ENCODE data around the gene HYAL2.
A peak's percentile ranks its signal among the peaks of the same experiment; 100 is the strongest.

HYAL2 gene

DNA sequence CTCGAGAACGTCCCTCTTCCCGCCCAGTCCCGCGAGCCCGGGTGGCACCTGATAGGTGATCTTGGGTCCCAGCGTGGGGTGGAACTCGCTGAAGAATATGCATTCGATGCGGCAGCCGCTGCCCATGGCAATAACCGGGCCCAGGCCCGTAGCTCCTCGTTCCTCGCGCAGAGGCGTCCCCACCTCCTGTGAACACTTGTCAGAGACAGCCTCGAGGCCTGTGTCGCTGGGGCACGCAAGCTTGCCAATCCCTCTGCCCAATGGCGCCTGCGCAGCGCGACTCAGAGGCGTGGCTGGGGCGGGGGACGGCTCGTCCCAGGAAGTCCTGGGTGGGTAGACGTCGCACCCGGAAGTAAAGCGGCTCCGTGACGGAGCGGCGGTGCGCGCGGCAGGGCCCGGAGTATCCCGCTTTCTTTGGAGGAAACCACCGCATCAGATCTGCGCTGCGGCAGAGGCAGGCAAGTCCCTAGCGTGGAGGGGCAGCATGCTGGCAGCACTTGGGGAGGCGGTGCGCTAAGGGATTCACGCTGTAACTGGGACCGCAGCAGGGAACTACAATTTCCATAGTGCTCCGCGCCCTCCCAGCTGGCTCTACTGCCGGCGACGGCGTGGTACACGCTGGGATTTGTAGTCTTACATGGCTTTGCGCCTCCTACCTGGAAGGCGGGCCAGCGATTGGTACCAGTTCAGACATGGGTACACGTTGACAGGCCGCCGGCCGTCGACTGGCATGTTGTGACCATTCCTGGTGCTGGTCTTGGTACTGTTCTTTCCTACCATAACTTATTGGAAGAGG, 28.2 kb upstream of the HYAL2 start, which contains the start of the genes CYB561D2 and NPRL2:
CYB561D2 (plus strand) TSS at position 336 of the 796 bp plus-strand sequence. CDS start 572 bp downstream, outside the sequence.
NPRL2 (minus strand) TSS at position 249 of the 796 bp plus-strand sequence; CDS start at position 126, 123 bp downstream.
- DNase-seq (ENCODE audit: low read depth in 1 of 2, low spot score in 1 of 2) = peak; percentile 98

DNA sequence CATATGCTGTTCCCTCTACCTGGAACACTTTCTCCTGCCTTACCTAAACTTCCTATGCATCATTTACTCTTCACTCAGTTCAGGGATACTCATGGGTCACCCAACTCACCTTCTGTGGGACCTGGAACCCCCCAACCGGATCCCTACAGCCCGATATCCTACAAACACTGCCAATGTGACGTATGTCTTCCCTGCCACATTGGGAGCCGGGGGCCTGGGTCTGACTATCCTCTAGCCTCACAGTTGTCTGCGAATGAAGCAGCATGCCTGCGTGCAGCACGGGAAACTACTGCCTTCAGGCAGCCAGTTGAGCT, 27.6 kb upstream of the HYAL2 start:
- DNase-seq (ENCODE audit: low read depth in 1 of 2, low spot score in 1 of 2) = no peak

DNA sequence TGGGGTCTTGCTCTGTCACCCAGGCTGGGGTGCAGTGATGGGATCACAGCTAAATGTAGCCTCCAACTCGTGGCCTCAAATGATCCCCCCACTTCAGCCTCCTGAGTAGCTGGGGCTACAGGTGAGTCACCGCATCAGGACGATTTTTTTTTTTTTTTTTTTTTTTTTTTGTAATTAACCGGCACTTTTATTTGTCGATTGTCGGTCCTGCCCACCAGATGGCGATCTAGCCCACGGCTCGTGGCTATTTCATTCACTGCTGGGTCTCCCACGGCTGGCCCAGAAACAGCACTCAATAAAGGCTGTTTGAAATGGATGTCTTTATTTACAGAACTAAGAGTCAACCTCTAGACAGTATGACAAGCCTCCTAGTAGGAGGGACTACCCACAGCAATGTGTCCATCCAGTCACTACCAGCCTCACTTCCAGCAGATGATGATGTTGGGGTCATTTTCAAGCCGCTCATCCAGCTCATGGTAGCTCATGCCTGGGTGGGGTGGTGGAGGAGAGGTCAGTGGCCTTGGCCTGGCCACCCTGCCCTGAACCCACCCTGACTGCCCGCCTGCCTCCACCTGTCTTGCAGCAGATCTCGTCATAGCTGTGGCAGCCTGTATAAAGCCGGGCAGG, 24.8 kb upstream of the HYAL2 start:
- DNase-seq (ENCODE audit: low read depth in 1 of 2, low spot score in 1 of 2) = peak; percentile 47 to 65

DNA sequence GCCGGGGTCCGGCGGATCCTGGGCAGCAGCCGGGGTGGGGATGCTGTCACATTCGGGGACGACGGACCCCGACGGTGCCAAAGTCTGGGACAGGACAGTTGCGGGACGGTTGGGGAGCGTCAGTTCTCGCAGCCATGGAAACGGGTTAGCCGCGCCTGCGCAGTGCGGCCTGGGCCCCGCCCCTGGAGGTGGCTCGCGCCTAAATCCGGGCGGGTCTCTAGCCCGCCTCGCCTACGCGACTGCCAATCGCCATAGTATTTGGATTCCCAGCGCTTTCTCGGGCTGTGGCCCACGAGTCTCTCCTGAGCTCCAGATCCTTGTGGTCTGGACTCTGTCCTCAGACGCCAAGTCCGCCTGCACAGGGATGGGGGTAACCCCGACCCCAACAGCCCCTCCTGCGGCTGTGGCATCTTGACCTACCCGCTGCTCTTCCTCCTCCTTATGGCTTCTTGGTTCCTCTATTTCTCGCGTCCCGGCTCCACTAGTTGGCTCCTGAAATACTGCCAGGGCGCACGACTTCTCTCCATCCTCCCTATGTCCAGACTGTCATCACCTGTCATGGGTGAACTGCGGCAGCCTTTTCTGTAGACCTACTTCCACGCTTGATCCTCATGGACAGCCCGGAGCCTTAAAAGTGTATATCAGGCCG, 23.2 kb upstream of the HYAL2 start, which contains the start of gene ZMYND10:
ZMYND10 (minus strand) TSS at position 147 of the 649 bp plus-strand sequence. CDS start 153 bp downstream, outside the sequence.
- peak; percentile 52 to 57 for DNase-seq (ENCODE audit: low read depth in 1 of 2, low spot score in 1 of 2)

DNA sequence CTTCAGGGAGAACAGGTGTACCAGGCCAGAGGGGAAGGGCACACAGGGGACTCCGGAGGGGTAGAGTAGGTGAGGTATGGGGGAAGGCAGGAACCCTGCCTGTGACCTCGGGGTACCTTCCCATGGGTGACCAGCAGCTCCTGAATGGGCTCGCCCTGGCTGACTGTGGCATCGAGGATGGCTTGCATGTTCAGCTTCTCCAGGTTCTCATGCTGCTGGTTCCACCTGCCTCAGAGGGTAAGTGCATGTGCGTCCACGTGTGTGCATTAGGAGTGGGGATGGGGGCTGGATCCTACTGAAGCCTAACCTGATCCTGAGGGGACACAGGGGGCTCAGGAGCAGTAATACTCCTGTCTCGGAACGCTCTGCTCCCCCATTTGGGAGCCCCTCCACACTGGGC, 22.5 kb upstream of the HYAL2 start:
- no peak for DNase-seq (ENCODE audit: low read depth in 1 of 2, low spot score in 1 of 2)

DNA sequence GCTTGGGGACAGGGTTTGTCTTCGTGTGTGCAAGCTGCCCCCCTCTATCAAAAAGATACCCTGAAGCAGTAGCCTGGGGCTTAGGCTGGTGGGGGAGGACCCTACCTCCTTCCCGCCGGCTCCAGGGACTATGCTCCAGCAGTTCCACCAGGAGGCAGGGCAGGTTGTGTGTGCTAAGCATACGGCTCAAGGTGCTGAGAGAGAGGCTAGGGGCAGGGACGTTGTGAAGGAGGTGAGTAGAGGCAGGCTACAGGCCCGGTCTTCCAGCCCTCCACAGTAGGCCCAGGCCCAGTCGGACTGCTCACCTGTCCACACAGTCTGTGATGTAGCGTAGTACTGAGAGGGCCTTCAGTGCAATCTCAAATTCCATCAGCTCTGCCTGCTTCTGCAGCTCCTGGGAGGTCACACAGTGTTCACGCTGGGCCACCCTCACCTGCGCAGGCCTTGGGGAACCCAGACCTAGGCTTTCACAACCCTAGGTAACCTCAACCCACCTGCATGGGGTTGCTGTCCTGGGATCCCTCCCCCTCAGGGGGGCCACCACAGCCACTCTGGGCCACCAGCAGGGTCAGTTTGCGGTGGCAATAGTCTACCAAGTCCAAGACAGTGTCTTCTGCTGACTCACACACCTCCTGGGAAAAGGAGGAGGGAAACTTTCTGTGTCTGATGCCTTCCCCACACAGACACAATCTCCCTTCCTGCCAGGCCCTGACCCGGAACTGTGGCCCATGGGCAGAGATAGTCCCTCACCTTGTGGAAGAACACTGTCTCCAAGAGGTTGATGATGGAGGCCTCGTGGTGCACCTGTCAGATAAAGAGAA, 20.5 kb upstream of the HYAL2 start:
- no peak for DNase-seq (ENCODE audit: low read depth in 1 of 2, low spot score in 1 of 2)

DNA sequence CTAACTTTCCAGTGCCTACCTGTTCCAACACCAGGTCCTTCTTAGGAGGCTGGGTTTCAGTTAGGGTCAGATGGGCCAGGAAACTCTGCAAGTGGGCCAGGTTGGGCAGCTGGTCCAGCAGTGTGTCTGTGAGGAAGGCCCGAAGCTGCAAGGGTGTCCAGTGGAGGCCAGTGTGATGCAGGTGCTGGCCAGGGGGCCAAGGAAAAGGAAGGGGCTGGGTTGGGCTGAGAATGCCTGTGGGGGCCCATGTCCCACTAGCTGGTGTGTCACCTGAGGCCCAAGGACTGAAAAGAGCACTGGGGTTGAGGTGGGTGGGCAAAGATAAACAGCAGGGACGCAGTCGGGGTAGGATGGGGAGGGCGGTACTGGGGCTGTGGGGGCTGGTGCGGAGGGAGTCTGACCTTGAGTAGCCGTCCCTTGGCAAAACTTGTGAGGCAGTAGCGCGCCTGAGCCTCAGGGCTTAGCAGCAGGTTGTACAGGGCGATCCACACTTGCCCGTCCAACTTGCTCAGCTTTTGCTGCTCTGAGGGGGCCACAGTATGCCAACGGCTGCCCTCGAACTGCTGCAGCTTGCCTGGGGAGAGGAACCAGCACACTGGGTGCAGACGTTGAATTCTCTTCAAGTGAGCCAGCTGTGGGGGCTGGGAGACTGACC, 19.6 kb upstream of the HYAL2 start:
- DNase-seq (ENCODE audit: low read depth in 1 of 2, low spot score in 1 of 2) = no peak

DNA sequence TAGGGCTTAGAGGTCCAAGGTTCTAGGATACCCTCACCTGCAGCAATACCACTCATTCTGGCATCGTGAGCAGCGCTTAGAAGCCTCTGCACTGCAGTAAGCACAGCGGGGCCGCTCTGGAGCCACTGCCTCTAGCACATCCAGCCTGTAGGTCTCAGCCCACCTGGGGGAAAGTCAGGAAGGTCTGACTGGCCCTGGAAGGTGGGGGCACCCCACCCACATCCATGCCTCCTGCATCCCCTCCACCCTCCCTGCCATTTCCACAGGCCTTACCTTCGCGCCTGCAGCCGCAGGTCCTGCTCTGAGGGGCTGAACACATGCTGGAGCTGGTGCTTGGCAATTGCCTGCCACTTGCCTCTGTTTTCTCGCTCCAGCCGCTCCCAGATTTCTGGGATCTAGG, 19.0 kb upstream of the HYAL2 start:
- no peak for DNase-seq (ENCODE audit: low read depth in 1 of 2, low spot score in 1 of 2)

DNA sequence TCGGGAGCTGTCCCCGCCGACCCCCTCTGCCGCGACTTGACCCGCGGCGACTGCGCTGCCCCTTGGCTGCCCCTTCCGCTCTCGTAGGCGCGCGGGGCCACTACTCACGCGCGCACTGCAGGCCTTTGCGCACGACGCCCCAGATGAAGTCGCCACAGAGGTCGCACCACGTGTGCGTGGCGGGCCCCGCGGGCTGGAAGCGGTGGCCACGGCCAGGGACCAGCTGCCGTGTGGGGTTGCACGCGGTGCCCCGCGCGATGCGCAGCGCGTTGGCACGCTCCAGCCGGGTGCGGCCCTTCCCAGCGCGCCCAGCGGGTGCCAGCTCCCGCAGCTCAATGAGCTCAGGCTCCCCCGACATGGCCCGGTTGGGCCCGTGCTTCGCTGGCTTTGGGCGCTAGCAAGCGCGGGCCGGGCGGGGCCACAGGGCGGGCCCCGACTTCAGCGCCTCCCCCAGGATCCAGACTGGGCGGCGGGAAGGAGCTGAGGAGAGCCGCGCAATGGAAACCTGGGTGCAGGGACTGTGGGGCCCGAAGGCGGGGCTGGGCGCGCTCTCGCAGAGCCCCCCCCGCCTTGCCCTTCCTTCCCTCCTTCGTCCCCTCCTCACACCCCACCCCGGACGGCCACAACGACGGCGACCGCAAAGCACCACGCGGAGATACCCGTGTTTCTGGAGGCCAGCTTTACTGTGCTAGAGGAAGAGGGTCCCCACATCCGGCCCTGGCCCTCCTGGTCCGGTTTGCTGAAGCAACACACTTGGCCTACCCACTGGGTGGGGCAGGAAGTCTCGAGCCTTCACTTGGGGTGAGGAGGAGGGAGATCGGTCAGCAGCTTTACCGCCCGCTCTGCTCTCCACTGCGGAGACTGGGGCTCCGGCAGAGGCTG, 18.1 kb upstream of the HYAL2 start, which contains the start of gene RASSF1:
RASSF1 (minus strand) TSS at position 389 of the 882 bp plus-strand sequence; CDS start at position 358, 31 bp downstream.
- peak in 1 of 2 donors; percentile 36 for DNase-seq (ENCODE audit: low read depth in 1 of 2, low spot score in 1 of 2)

DNA sequence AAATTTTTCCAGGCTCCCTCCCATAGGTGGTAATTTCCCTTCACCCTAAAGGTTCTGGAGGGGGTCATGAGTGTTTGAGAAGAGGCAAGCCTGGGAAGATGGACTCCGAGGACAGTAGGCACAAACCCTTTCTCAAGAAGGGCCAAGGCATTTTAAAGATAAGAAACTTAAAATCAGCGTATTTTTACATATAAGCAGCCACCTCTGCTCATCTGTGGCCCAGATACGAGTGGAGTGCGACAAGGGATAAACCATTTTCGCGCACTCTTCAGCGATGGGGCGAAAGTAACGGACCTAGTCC, 17.6 kb upstream of the HYAL2 start:
- DNase-seq (ENCODE audit: low read depth in 1 of 2, low spot score in 1 of 2) = no peak

DNA sequence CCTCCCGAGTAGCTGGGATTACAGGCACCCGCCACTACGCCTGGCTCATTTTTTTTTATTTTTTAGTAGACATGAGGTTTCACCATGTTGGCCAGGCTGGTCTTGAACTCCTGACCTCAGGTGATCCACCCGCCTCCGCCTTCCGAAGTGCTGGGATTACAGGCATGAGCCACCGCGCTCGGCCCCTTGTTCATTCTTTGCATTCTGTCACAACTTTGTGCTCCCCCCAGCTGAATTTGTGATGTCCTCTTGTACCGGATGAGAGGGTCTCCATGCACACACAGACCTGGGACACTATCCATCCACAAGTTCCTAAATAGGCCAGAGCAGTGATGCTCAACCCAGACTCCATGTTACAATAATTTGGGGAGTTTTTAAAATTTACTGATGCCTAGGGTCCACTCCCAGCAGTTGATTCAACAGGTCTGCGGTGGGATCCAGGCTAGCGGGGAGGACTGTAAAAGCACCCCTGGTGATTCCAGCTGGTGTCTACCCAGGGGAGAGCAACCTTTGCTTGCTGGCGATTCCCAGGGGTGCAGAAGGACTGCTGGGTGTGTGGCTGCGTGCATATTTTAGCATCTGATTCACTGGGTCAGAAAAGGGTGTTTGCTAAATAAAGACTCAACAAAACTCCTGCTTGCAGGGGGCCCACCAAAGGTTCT, 17.1 kb upstream of the HYAL2 start:
- no peak for DNase-seq (ENCODE audit: low read depth in 1 of 2, low spot score in 1 of 2)

DNA sequence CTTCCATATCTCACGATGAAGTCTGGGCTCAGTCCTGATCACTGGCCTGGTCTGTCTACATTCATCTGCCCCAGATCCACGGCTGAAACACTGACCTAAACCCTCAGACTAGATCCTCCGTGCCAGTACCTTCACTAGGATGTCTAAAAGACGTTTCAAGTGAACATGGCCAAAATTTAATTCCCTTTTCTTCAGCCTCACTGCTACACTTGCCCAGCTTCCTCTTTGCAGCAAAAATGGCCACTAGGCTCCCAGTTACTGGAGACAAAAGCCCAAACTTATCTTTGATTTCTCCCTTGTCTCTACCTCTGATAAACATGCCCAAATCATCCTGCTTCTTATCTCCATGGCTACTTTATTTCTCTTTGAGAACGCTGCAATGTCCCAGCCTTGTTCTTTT, 16.4 kb upstream of the HYAL2 start:
- no peak for DNase-seq (ENCODE audit: low read depth in 1 of 2, low spot score in 1 of 2)

DNA sequence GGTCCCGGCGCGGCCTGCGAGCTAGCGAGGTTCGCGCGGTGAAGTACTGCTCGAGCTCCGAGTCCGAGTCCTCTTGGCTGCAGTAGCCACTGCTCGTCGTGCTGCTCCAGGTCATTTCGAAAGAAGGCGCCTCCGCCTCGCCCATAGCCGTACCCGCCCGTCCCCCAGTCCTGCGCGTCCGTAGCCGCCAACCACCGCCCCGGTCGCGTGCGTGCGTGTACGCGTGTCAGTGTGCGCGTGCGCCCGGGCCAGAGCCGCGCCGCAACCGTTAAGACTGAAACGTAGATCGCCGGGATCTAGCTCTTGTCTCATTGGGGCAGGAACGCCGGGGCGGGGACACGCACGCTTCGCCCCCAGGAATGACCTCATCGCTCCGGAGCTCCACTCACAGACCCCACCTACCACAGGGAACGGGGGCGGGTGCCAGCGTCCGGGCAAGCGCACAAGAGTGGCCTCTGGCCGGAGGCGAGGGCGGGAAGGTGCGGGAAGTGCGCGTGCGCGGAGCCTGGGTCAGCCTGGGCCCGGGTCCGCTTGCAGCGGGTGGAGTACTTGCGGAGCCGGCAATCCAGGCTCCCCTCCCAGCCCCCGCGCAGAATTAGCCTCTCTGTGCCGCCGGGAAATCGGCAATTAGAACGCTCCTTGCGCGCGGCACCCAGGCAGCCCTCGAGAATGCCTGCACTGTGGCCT, 14.8 kb upstream of the HYAL2 start:
- DNase-seq (ENCODE audit: low read depth in 1 of 2, low spot score in 1 of 2) = peak; percentile 88 to 94

DNA sequence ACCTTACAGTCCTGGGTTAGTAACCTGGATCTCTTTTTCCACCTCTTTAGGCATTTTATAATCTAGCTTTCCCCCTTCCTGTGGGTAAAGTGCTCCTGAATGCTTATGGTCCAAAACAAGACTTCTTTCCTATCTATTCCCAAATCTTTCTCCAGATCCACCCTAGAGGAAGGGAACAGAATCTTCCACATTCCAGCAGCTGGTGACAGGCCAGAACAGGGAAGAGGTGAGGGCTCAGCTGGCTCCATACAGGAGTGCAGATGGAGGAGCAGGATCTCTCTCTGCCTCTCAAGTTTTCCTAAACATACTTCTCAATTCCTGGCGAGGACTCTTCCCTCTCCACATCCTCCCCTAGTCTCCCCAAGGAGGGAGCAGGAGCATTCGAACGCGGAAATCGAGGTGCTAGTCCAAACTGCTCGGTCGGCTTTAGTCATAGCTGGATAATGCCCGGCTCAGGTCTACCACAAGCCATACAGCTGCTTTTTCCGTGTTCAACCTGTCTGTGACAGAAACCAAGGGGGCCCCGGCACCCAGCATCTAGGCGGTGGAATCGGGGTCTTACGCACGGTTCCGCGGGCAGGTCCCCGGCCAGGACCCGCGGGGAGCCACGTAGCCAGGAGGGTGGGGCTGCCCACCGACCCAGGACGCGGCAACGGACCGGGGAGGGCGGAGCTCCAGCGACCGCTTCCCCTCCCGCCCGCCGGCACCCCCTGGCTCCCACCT, 14.1 kb upstream of the HYAL2 start:
- peak in 1 of 2 donors; percentile 40 for DNase-seq (ENCODE audit: low read depth in 1 of 2, low spot score in 1 of 2)

DNA sequence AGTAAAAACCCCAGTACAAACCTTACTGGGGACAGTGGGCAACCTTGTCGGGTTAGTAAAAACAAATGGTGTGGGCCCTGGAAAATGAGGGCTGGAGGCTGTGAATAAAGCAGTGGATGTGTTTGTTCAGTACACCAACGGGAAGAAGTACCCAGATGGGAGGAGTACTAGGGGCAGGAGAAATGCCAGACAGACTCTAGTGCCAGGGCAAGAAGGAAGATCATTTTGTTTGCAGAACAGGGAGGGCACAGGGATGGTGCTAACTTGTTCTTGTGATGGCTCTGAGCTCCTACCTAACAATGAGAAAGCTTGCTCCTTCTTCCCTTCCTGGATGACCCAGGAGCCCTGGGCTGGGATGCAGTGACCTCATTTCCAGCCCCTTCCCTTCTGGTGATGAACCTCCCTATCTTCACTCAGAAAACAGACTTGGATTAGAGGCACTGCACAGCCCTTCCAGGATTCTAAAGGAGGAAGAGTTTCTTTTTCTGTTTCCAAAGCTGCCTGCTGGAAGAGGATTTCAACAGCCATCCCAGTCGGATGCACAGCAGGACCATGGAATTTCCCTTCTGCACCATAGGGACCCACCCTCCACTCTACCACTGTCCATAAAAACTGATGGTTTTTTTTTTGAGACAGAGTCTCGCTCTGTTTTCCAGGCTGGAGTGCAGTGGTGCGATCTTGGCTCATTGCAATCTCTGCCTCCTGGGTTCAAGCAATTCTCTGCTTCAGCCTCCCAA, 12.0 kb upstream of the HYAL2 start:
- no peak for DNase-seq (ENCODE audit: low read depth in 1 of 2, low spot score in 1 of 2)

DNA sequence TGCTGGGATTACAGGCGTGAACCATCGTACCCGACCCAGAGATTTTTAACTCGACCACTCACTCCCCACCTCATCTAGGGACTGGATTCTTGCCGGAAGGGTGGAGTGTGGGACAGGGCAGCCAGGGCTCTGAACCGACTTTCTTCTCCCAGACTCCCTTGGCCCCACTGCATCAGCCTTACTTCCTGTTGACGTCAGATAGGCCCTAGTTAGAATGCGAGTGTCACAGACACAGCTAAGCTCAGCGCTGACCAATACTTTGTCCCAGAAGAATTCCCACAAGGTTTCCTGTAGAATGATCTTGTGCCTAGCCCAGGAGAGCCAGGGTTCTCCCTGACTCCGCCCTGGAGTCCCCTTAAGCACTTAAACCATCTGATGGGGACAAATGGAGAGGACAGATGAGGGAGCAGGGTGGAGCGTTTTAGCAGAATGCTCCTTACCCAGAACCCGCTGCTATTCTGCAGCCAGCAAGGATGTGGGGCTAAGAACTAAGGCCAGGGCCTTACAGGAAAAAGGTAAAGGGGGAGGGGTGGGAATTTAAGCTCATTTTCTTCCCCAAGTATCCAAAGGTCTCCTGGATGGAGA, 11.3 kb upstream of the HYAL2 start:
- no peak for DNase-seq (ENCODE audit: low read depth in 1 of 2, low spot score in 1 of 2)

DNA sequence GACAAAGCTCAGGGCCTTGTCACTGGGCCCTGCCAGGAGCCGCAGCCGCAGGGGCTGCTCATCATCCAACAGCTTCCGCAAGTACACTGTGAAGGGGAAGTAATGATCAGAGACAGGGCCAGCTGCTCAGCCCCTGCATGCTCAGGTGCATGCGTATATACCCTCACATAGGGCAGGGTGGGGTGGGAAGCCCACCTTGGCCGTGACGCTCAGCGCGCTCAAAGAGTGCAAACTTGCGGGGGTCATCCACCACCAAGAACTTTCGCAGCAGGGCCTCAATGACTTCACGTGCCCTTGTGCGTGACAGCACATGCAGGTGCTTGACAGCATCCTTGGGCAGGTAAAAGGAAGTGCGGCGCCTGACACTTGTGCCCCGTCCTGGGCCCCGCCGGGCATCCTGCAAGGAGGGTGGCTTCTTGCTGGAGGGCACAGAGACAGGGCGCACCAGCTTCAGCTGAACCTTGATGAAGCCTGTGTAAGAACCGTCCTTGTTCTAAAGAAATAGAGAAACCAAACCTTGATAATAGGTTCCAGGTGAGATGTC, 8.9 kb upstream of the HYAL2 start:
- no peak for DNase-seq (ENCODE audit: low read depth in 1 of 2, low spot score in 1 of 2)

Measured in activated CD4-positive, alpha-beta T cell treated with anti-CD3 and anti-CD28 coated beads, Interleukin-2, amount 50 U/mL, for 24 hours (primary cell).